NCI-H2081 (cell line): Measurements from ENCODE around the gene MYO16.

Experiments
- DNase-seq, 2 experiments: peaks; one replicate each; lab custom pipeline; 2025; lab: John Stamatoyannopoulos, UW

Gene MYO16

GRCh38 chr13:109154146-109154545 lies 524.7 kb downstream of the MYO16 start:
- no peak for DNase-seq

DNA sequence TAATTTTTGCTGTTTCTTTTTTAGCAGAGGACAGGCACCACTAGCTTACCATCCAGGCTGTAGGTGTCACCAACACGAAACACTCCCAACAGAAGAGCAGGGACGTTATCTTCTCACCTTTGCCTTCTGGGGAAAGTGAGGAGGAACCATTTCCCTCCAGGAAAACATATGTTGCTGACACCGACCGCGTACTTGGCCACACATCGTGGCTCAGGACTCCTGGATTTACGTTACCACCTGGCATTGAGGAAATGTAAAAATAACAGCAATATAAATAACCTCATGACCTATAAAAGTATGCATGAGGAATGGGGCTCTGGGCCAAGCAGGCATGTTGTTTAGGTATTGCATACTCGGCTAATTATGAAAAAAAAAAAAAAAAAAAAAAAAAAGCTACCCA lies 525.1 kb downstream of the MYO16 start:
- no peak for DNase-seq

GRCh38 chr13:109154966-109155761 lies 525.8 kb downstream of the MYO16 start:
- DNase-seq, result no peak

GRCh38 chr13:109156181-109156935 lies 526.9 kb downstream of the MYO16 start:
- no peak for DNase-seq

- no peak for DNase-seq
Observed at GRCh38 chr13:109157275-109157674, 527.9 kb downstream of the MYO16 start.

DNA sequence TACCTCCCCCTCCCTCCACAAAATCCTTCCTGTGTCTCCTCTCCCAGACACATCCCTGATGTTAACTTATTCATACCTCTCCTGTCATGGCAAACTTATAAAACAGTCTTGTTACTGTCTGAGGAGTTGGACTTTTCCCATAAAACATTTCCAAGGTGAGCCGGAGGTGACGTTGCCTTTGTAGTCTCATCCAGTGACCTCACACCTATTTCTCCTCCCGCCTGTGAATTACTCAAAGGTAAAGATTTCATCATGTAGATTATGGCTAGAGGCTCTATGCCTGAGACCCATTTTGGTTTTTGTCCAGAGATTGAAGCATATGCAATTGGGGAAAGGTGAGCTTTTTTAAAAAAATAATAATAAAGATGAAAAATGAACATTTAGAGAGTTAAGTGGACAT lies 529.0 kb downstream of the MYO16 start:
- DNase-seq, result no peak

DNA sequence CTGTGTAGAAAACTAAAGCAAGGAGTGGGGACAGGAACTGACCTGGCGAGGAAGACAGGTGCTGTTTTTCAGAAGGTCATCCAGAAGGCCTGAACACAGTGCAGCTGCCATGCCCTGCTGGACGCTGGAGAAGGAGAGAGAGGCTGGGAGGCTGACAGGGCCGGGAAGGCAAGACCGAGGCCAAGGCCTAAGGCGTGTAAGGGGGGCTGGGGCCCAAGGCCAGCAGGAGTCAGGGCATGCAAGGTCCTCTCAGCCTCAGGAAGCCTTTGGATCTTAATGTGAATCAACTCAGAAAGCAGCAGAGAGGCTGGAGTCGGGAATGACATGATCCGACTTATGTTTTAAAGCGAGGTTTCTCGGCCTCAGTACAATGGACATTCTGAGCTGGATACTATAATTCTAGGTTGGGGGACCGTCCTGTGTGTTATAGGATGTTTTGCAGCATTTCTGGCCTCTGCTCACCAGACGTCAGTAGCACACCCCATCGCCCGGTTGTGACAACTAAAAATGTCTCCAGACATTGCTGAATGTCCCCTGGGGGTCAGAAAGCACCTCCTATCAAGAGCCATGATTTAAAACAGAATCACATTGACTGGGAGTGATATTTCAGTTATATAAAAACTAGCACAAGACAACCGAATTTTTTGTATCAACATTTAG lies 530.4 kb downstream of the MYO16 start:
- no peak for DNase-seq

DNA sequence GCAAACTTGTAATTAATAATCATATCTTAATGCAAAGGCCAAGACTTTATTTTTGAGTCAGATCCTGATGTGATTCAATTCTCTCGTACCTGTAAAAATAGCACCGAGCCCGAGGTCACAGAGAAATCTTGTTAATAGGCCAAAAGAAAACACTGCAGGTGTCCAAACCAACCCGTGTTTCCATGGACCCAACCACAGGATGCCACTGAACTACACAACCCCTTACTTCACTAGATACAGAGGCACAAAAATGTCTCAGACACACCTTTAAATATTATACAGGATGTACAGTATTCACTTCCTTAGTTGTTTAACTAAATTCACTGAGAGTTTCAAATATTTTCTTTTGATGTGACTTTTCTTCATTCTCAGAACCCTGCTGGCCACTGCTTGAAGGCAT lies 530.9 kb downstream of the MYO16 start:
- no peak for DNase-seq

DNA sequence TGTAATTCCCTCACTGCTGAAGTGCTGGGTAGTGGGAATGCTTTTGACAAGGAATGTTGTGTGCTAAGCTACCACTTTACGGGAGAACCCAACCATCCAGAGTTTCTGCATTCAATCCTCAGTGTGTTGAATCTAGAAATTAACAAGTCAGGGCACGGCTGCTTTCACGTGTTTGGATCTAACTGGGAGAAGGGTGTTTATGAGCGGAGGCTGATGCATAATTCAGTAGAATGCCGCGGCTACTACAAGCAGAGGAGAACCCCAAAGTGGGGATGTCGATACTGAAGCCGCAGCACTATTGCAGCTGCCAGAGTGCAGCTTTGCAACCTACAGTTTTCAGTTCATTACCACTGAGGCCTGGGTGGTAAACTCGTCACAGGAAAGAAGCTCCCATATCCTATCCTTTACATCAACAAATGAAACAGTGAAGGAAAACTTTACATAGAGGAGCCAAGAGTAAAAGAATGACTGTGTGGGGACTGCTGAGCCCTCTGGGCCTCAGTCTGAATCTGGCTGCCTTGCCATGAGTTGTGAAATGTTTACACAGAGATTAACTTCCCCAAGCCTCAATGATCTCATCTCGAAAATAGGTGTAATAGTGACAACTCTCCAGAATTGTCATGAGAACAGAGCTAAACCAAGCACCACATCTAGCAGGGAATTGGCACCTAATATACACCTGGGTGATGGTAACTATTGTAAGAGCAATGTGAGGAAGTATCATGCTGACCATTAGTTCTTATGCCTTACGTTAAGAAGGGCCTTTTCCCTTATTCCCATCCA lies 531.7 kb downstream of the MYO16 start:
- no peak for DNase-seq

- DNase-seq, result no peak
Observed at GRCh38 chr13:109162248-109163036, 533.0 kb downstream of the MYO16 start.

DNA sequence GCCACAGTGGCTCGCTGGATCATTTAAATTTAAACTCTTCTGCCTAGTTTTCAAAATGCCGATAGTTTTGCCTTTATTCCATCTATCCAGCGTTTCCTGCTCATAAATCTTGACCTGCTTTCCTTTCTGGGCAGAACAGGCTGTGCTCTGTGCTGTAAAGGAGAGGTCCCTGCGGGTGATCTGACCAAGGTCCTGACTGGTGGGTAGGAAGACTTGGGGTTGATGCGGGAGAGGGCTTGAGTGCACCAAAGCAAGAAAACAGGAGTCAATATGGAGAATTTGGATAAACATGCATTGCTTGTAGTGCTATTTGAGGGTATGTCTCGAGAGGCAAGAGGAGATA lies 533.6 kb downstream of the MYO16 start:
- no peak for DNase-seq

GRCh38 chr13:109165417-109165904 lies 536.0 kb downstream of the MYO16 start:
- no peak for DNase-seq

- DNase-seq, result no peak
Observed at GRCh38 chr13:109166804-109167203, 537.4 kb downstream of the MYO16 start.

DNA sequence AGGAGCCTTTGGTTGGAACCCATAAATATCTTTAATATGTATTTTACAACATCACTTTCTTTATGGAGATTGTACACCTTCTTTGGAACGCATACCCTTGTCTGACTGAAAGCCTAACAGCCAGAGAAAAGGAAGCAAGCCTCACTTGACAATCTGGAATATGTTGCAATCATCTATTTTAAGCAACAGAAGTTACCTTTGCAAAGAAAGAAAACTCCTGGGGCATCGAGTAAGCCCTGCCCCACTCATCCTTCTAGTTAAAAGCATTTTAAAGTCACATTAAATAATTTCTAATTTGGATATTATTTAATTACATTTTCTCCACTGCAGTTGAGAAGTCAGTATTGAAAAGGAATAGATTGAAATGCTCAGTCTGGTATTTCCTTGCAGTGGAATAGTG lies 542.7 kb downstream of the MYO16 start:
- DNase-seq, result no peak

- no peak for DNase-seq
Observed at GRCh38 chr13:109175666-109176065, 546.3 kb downstream of the MYO16 start.

- DNase-seq, result no peak
Observed at GRCh38 chr13:109180905-109181425, 551.6 kb downstream of the MYO16 start.

- no peak for DNase-seq
Observed at GRCh38 chr13:109182777-109183465, 553.5 kb downstream of the MYO16 start.

DNA sequence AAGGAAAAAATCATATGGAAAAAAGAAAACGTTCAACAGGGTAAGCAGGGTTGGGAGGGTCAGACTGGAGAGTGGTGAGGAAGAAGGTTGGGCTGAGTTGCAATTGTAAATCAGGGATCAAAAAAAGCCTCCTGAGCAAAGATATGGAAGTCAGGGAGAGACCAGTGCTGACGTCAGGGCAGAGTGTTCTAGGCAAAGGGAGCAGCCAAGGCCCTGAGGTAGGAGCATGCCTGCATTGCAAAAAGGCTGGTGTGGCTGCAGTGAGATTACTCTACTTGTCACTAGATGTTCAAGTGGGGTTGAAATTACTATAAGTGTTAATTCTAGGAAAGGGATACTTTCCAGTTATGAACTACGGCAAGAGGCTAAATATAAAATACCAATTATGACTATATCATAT lies 562.0 kb downstream of the MYO16 start:
- no peak for DNase-seq

GRCh38 chr13:109192306-109192705 lies 562.9 kb downstream of the MYO16 start:
- no peak for DNase-seq

DNA sequence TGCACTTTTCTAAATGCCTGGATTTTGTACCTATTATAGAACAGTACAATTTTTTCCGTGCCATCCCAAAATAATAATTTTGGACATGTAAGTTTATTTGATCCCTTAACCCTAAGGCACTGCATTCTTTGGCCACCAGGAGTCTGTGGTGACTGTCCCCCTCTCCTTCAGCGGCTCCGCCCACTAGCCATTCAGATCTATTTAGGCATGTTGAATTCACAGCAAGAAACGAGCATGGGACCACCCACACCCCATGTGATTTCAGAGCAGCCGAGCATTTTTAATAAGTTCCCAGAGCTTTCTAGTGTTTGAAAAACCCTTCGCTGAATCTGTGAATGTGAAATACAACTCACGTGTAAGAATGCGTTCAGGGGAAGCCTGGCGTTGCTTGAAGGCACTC lies 567.5 kb downstream of the MYO16 start:
- DNase-seq, result no peak
